GM18517 (cell line): ENCODE data around the gene FAIM.
"Not testable (repeated sequence)": the region's sequence is repeated elsewhere in the genome, so short reads cannot be mapped to it uniquely, and the experiment has no call there.

Source experiments
- ATAC-seq: cut with Tn5 transposase; IDR thresholded peaks from one replicate; pipeline ENCODE4 v1.9.1; 2021; ENCODE audit warnings: mild to moderate bottlenecking, moderate library complexity; ENCODE audit not compliant: unreplicated experiment

The FAIM gene

GRCh38 chr3:138675393-138675792 is 66.8 kb downstream of the FAIM start:
- no peak for ATAC-seq

DNA sequence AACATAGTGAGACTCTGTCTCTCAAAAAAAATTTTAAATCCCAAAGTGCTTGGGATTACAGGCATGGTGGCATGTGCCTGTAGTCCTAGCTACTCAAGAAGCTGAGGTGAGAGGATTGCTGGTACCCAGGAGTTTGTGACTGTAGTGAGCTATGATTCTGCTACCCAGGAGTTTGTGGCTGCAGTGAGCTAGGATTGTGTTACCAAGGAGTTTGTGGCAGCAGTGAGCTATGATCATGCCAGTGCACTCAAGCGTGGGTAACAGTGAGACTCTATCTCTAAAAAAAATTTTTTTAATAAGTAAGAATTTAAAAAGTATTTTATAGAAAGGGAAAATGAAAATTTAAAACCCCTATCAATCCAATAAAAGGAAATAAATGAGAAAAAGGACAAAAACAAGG is 69.5 kb downstream of the FAIM start:
- no peak for ATAC-seq

DNA sequence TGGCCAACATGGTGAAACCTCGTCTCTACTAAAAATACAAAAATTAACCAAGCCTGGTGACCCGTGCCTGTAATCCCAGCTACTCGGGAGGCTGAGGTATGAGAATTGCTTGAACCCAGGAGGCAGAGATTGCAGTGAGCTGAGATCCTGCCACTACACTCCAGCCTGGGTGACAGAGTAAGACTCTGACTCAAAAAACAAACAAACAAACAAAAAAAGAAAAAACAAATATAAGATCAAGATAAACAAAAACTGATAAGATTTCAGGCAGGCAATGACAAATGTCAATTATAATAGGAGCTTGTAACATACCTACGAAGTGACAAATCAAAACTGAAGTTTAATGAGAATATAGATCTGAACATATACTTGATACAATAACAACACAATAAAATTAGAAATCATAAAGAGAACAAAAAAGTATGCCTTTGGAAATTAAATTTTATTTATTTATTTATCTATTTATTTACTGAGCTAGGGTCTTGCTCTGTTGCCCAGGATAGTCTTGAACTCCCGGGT is 70.4 kb downstream of the FAIM start:
- no peak for ATAC-seq

GRCh38 chr3:138680974-138681373 is 72.4 kb downstream of the FAIM start:
- not testable (repeated sequence) for ATAC-seq

GRCh38 chr3:138681463-138682220 is 73.1 kb downstream of the FAIM start:
- ATAC-seq: no peak

- no peak for ATAC-seq
These were observed 74.1 kb downstream of the FAIM start for GRCh38 chr3:138682648-138683047.
